Stimulated activated CD4-positive, alpha-beta T cell treated with anti-CD3 and anti-CD28 coated beads, TNF-alpha, amount 100 ng/mL, for 4 hours (primary cell): ENCODE results near the gene PXDN.

Experiments used
- DNase-seq, 3 experiments: peaks; one replicate each; pipeline ENCODE4 v3.0.0-alpha.2; 2020; ENCODE audit warnings: low read depth in 3 of 3

The PXDN gene

GRCh38 chr2:1594373-1595171, 149.7 kb downstream of the PXDN start:
- DNase-seq: no peak

- DNase-seq: no peak
Observed at GRCh38 chr2:1594123-1594372, 150.3 kb downstream of the PXDN start.

GRCh38 chr2:1593371-1594122, 150.8 kb downstream of the PXDN start:
- DNase-seq: no peak

GRCh38 chr2:1591978-1592907, 152.1 kb downstream of the PXDN start:
- DNase-seq: no peak

- no peak for DNase-seq
Observed at GRCh38 chr2:1591461-1591770, 152.9 kb downstream of the PXDN start.

- DNase-seq: no peak
Observed at GRCh38 chr2:1590596-1591460, 153.5 kb downstream of the PXDN start.

- no peak for DNase-seq
Observed at GRCh38 chr2:1588978-1589621, 155.2 kb downstream of the PXDN start.

GRCh38 chr2:1588051-1588977, 156.0 kb downstream of the PXDN start:
- no peak for DNase-seq

GRCh38 chr2:1586923-1587840, 157.1 kb downstream of the PXDN start:
- no peak for DNase-seq

GRCh38 chr2:1586251-1586922, 157.9 kb downstream of the PXDN start:
- no peak for DNase-seq

- no peak for DNase-seq
Observed at GRCh38 chr2:1585635-1586034, 158.7 kb downstream of the PXDN start.

GRCh38 chr2:1584691-1585485, 159.4 kb downstream of the PXDN start:
- DNase-seq: no peak

GRCh38 chr2:1584051-1584531, 160.2 kb downstream of the PXDN start:
- no peak for DNase-seq

- DNase-seq: no peak
Observed at GRCh38 chr2:1582891-1583341, 161.4 kb downstream of the PXDN start.

- no peak for DNase-seq
Observed at GRCh38 chr2:1581965-1582625, 162.2 kb downstream of the PXDN start.
